ENCODE results near the gene A1BG. TPM values are rescaled to one million over a fixed set of nuclear protein-coding genes. Genes with fewer than 3 reads are reported as not detected.

Gene A1BG
- total and polyA plus RNA-seq, 2 of the 13 experiments (the other 11 are each of a cell fraction or from before 2014, with no cell fraction given): 14.7 to 41.4 TPM

DNA sequence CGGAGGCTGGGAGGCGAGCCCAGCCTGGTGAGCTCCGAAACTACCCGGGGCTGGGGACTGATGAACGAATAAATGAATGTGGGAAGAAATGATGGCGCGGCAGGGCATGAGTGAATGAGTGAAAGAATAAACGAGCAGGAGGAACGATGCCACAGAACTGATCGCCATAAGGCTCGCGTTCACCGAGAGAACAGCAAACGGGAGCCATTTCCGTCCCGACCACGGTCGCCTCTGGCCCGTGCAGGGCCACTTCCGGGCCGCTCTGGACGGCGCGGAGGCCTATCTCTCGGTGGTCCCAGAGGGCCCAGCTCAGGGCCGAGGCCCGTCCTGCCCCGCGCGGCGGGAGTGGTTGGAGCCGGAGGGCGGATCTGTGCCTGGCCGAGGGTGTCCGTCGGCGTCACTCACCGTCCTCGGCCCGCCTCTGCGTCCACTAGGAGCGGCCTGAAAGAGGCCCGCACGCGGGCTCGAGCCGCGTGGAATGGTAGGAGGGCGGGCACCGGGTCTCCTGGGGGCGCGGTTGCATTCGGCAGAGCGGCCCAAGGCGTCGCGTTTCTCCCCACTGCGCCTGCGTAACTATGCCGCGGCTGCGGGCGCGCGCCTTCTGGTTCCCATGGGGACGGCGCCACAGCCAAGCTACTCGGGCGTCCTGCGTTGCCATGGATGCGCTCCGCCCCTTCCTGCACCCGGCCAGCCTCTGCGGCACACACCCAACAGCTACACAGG lies 9.1 kb upstream of the A1BG start, which contains the start of gene ZNF497 (continued):
- TF ChIP-seq, protein P1, sequence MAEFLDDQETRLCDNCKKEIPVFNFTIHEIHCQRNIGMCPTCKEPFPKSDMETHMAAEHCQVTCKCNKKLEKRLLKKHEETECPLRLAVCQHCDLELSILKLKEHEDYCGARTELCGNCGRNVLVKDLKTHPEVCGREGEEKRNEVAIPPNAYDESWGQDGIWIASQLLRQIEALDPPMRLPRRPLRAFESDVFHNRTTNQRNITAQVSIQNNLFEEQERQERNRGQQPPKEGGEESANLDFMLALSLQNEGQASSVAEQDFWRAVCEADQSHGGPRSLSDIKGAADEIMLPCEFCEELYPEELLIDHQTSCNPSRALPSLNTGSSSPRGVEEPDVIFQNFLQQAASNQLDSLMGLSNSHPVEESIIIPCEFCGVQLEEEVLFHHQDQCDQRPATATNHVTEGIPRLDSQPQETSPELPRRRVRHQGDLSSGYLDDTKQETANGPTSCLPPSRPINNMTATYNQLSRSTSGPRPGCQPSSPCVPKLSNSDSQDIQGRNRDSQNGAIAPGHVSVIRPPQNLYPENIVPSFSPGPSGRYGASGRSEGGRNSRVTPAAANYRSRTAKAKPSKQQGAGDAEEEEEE (CRISPR knock-in tag; IDR thresholded peaks at IDR 0.05; ENCODE audit: borderline replicate concordance): no peak
- TF ChIP-seq KDM6A (CRISPR knock-in tag; IDR thresholded peaks at IDR 0.05; ENCODE audit: low read depth) (no peak), TGIF2 (CRISPR knock-in tag; IDR thresholded peaks at IDR 0.05) (no peak; the same call in 1 of the 2 replicates), KDM4B (CRISPR knock-in tag; IDR thresholded peaks at IDR 0.05) (no peak), ZBTB1 (CRISPR knock-in tag; IDR thresholded peaks at IDR 0.05; ENCODE audit: borderline replicate concordance) (no peak), HDAC2 (CRISPR knock-in tag; IDR thresholded peaks at IDR 0.05) (peak; percentile 82), ZMYM3 (CRISPR knock-in tag; IDR thresholded peaks at IDR 0.05) (no peak), ZNF24 (IDR thresholded peaks at IDR 0.05) (no peak; the same call in 1 of the 2 replicates)
- TF ChIP-seq, protein P2, sequence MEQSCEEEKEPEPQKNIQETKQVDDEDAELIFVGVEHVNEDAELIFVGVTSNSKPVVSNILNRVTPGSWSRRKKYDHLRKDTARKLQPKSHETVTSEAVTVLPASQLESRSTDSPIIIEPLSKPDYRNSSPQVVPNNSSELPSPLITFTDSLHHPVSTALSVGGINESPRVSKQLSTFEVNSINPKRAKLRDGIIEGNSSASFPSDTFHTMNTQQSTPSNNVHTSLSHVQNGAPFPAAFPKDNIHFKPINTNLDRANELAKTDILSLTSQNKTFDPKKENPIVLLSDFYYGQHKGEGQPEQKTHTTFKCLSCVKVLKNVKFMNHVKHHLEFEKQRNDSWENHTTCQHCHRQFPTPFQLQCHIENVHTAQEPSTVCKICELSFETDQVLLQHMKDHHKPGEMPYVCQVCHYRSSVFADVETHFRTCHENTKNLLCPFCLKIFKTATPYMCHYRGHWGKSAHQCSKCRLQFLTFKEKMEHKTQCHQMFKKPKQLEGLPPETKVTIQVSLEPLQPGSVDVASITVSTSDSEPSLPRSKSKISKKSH (CRISPR knock-in tag; IDR thresholded peaks at IDR 0.05; ENCODE audit: borderline replicate concordance): peak; percentile 45; the same call in 1 of the 2 replicates
- TF ChIP-seq, protein P3, sequence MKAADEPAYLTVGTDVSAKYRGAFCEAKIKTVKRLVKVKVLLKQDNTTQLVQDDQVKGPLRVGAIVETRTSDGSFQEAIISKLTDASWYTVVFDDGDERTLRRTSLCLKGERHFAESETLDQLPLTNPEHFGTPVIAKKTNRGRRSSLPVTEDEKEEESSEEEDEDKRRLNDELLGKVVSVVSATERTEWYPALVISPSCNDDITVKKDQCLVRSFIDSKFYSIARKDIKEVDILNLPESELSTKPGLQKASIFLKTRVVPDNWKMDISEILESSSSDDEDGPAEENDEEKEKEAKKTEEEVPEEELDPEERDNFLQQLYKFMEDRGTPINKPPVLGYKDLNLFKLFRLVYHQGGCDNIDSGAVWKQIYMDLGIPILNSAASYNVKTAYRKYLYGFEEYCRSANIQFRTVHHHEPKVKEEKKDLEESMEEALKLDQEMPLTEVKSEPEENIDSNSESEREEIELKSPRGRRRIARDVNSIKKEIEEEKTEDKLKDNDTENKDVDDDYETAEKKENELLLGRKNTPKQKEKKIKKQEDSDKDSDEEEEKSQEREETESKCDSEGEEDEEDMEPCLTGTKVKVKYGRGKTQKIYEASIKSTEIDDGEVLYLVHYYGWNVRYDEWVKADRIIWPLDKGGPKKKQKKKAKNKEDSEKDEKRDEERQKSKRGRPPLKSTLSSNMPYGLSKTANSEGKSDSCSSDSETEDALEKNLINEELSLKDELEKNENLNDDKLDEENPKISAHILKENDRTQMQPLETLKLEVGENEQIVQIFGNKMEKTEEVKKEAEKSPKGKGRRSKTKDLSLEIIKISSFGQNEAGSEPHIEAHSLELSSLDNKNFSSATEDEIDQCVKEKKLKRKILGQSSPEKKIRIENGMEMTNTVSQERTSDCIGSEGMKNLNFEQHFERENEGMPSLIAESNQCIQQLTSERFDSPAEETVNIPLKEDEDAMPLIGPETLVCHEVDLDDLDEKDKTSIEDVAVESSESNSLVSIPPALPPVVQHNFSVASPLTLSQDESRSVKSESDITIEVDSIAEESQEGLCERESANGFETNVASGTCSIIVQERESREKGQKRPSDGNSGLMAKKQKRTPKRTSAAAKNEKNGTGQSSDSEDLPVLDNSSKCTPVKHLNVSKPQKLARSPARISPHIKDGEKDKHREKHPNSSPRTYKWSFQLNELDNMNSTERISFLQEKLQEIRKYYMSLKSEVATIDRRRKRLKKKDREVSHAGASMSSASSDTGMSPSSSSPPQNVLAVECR (CRISPR knock-in tag; IDR thresholded peaks at IDR 0.05; ENCODE audit: borderline replicate concordance): peak; percentile 99
- TF ChIP-seq, protein P4, sequence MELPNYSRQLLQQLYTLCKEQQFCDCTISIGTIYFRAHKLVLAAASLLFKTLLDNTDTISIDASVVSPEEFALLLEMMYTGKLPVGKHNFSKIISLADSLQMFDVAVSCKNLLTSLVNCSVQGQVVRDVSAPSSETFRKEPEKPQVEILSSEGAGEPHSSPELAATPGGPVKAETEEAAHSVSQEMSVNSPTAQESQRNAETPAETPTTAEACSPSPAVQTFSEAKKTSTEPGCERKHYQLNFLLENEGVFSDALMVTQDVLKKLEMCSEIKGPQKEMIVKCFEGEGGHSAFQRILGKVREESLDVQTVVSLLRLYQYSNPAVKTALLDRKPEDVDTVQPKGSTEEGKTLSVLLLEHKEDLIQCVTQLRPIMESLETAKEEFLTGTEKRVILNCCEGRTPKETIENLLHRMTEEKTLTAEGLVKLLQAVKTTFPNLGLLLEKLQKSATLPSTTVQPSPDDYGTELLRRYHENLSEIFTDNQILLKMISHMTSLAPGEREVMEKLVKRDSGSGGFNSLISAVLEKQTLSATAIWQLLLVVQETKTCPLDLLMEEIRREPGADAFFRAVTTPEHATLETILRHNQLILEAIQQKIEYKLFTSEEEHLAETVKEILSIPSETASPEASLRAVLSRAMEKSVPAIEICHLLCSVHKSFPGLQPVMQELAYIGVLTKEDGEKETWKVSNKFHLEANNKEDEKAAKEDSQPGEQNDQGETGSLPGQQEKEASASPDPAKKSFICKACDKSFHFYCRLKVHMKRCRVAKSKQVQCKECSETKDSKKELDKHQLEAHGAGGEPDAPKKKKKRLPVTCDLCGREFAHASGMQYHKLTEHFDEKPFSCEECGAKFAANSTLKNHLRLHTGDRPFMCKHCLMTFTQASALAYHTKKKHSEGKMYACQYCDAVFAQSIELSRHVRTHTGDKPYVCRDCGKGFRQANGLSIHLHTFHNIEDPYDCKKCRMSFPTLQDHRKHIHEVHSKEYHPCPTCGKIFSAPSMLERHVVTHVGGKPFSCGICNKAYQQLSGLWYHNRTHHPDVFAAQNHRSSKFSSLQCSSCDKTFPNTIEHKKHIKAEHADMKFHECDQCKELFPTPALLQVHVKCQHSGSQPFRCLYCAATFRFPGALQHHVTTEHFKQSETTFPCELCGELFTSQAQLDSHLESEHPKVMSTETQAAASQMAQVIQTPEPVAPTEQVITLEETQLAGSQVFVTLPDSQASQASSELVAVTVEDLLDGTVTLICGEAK (IDR thresholded peaks at IDR 0.05): peak; percentile 51
- TF ChIP-seq, protein P4 (CRISPR knock-in tag; IDR thresholded peaks at IDR 0.05): peak; percentile 57; the same call in 1 of the 2 replicates
